HG03565 (cell line): ENCODE measurements around the gene SUCO.
"Not testable (repeated sequence)": the region's sequence is repeated elsewhere in the genome, so short reads cannot be mapped to it uniquely, and the experiment has no call there.

Experiments
- ATAC-seq: cut with Tn5 transposase; IDR thresholded peaks from one replicate; pipeline ENCODE4 v1.9.1; 2021; ENCODE audit warnings: mild to moderate bottlenecking, moderate library complexity; ENCODE audit not compliant: unreplicated experiment

SUCO gene

GRCh38 chr1:172559572-172560210 lies 26.7 kb downstream of the SUCO start:
- ATAC-seq = no peak

GRCh38 chr1:172561252-172561651 lies 28.3 kb downstream of the SUCO start:
- no peak for ATAC-seq

GRCh38 chr1:172566196-172566997 lies 33.4 kb downstream of the SUCO start:
- no peak for ATAC-seq

GRCh38 chr1:172567720-172568119 lies 34.8 kb downstream of the SUCO start:
- no peak for ATAC-seq

- no peak for ATAC-seq
Observed at GRCh38 chr1:172574080-172574479, 41.1 kb downstream of the SUCO start.

- no peak for ATAC-seq
Observed at GRCh38 chr1:172578586-172578985, 45.6 kb downstream of the SUCO start.

- no peak for ATAC-seq
Observed at GRCh38 chr1:172581273-172581672, 48.3 kb downstream of the SUCO start.

- ATAC-seq = no peak
Observed at GRCh38 chr1:172581779-172582178, 48.8 kb downstream of the SUCO start.

GRCh38 chr1:172582889-172583288 lies 49.9 kb downstream of the SUCO start:
- ATAC-seq = no peak

GRCh38 chr1:172585348-172585747 lies 52.4 kb downstream of the SUCO start:
- no peak for ATAC-seq

GRCh38 chr1:172585861-172586260 lies 52.9 kb downstream of the SUCO start:
- ATAC-seq = no peak

- peak; percentile 51 for ATAC-seq
Observed at GRCh38 chr1:172588296-172589291, 55.6 kb downstream of the SUCO start.

GRCh38 chr1:172589553-172589952 lies 56.6 kb downstream of the SUCO start:
- ATAC-seq = no peak

- ATAC-seq = not testable (repeated sequence)
Observed at GRCh38 chr1:172591429-172591828, 58.5 kb downstream of the SUCO start.

GRCh38 chr1:172595066-172595465 lies 62.1 kb downstream of the SUCO start:
- not testable (repeated sequence) for ATAC-seq

- not testable (repeated sequence) for ATAC-seq
Observed at GRCh38 chr1:172596782-172597181, 63.8 kb downstream of the SUCO start.

GRCh38 chr1:172599912-172600311 lies 67.0 kb downstream of the SUCO start:
- no peak for ATAC-seq

- no peak for ATAC-seq
Observed at GRCh38 chr1:172600615-172601014, 67.7 kb downstream of the SUCO start.

- no peak for ATAC-seq
Observed at GRCh38 chr1:172601046-172601630, 68.2 kb downstream of the SUCO start.

GRCh38 chr1:172602706-172603105 lies 69.8 kb downstream of the SUCO start:
- ATAC-seq = no peak

GRCh38 chr1:172603816-172604215 lies 70.9 kb downstream of the SUCO start:
- ATAC-seq = no peak
